Cerebellar nuclear complex (tissue), 1 donor: ENCODE results near the gene PHC2.

ENCODE experiments used
- DNase-seq, 2 experiments: peaks; one replicate each; lab custom pipeline; 2025; lab: John Stamatoyannopoulos, UW

PHC2 gene

GRCh38 chr1:33420870-33421775, 9.8 kb downstream of the PHC2 start:
- no peak for DNase-seq

GRCh38 chr1:33418811-33419210, 12.1 kb downstream of the PHC2 start:
- no peak for DNase-seq

- no peak for DNase-seq
Measured at GRCh38 chr1:33414879-33415278, 16.0 kb downstream of the PHC2 start.

- DNase-seq = no peak
Measured at GRCh38 chr1:33410091-33410701, 20.7 kb downstream of the PHC2 start.

GRCh38 chr1:33408093-33408436, 22.8 kb downstream of the PHC2 start:
- no peak for DNase-seq

- DNase-seq = no peak
Measured at GRCh38 chr1:33407352-33408092, 23.4 kb downstream of the PHC2 start.

GRCh38 chr1:33402206-33402605, 28.7 kb downstream of the PHC2 start:
- no peak for DNase-seq

- DNase-seq = no peak
Measured at GRCh38 chr1:33401471-33401870, 29.4 kb downstream of the PHC2 start.

GRCh38 chr1:33400153-33400911, 30.6 kb downstream of the PHC2 start:
- no peak for DNase-seq

- no peak for DNase-seq
Measured at GRCh38 chr1:33399375-33399774, 31.5 kb downstream of the PHC2 start.

- DNase-seq = no peak
Measured at GRCh38 chr1:33397994-33398393, 32.9 kb downstream of the PHC2 start.

- DNase-seq = no peak
Measured at GRCh38 chr1:33397125-33397506, 33.8 kb downstream of the PHC2 start.

- DNase-seq = no peak
Measured at GRCh38 chr1:33396188-33397124, 34.4 kb downstream of the PHC2 start.

- no peak for DNase-seq
Measured at GRCh38 chr1:33394770-33395169, 36.1 kb downstream of the PHC2 start.

GRCh38 chr1:33393991-33394390, 36.9 kb downstream of the PHC2 start:
- DNase-seq = no peak

GRCh38 chr1:33393524-33393923, 37.4 kb downstream of the PHC2 start:
- no peak for DNase-seq

GRCh38 chr1:33392639-33393038, 38.3 kb downstream of the PHC2 start:
- DNase-seq = no peak

GRCh38 chr1:33392206-33392605, 38.7 kb downstream of the PHC2 start:
- DNase-seq = no peak

GRCh38 chr1:33391343-33392078, 39.4 kb downstream of the PHC2 start:
- no peak for DNase-seq

GRCh38 chr1:33390542-33390941, 40.4 kb downstream of the PHC2 start:
- no peak for DNase-seq
